Measurements from ENCODE around the gene ARHGEF10L. TPM values are rescaled to one million over a fixed set of nuclear protein-coding genes. Genes with fewer than 3 reads are reported as not detected.

ARHGEF10L gene
- total RNA-seq, 1 donor from 2014 or later: 89.8 TPM

DNA sequence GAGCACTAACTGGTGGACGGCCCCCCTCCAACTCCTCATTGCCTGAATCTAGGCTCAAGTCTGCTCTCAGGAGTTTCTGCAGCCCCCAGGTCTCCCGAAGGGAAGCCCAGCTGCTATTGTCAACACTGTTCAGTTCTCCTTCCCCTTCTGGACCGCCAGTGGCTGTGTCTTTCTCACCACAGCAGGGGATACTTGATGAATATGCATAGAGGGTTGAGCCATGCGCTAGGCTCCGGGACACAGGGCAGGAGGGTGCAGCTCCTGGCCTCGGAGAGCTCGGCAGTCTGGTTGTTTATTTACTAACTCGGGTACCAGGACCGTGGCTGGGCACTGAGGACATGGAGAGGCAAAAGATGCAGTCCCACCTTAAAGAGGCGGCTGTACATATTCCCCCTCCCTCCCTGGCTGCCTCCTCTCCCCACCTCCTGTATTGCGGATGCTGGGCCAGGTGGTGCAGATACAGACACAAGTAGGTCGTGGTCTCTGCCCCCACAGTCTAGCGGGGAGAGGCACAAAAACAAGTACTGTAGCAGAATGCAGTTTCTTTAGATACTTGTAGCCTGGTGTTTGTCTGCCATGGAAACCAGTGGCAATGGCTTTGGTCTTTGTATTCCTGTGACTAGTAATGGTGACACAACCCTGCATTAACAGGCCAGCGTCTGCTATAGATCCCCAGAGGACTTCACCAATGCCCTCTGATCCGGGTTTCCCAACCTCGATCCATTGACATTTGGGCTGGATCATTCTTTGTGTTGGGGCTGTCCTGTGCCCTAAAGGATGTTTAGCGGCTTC, 26.2 kb downstream of the ARHGEF10L start:
- peak overlapping the region; percentile 94 for H3K27ac Mint-ChIP-seq (ENCODE audit: unreplicated experiment)
- no peaks in the 10 kb centered on the region for H3K36me3 Mint-ChIP-seq (ENCODE audit: unreplicated experiment)
- peak overlapping the region; percentile 75 for H3K4me3 Mint-ChIP-seq (ENCODE audit: unreplicated experiment)
- H3K27me3 Mint-ChIP-seq (ENCODE audit: unreplicated experiment): peaks cover 15% of the 10 kb centered on the region
- TF ChIP-seq, protein P1, sequence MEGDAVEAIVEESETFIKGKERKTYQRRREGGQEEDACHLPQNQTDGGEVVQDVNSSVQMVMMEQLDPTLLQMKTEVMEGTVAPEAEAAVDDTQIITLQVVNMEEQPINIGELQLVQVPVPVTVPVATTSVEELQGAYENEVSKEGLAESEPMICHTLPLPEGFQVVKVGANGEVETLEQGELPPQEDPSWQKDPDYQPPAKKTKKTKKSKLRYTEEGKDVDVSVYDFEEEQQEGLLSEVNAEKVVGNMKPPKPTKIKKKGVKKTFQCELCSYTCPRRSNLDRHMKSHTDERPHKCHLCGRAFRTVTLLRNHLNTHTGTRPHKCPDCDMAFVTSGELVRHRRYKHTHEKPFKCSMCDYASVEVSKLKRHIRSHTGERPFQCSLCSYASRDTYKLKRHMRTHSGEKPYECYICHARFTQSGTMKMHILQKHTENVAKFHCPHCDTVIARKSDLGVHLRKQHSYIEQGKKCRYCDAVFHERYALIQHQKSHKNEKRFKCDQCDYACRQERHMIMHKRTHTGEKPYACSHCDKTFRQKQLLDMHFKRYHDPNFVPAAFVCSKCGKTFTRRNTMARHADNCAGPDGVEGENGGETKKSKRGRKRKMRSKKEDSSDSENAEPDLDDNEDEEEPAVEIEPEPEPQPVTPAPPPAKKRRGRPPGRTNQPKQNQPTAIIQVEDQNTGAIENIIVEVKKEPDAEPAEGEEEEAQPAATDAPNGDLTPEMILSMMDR (IDR thresholded peaks at IDR 0.05; ENCODE audit: partially characterized antibody, unreplicated experiment): no peak
- no peak for DNase-seq
- H3K9me3 Mint-ChIP-seq (ENCODE audit: unreplicated experiment): peaks cover 15% of the 10 kb centered on the region
- H3K4me1 Mint-ChIP-seq (ENCODE audit: low read depth, unreplicated experiment): peaks cover 61% of the 10 kb centered on the region

- Mint-ChIP-seq H3K36me3 (ENCODE audit: unreplicated experiment) (no peaks in the 10 kb centered on the region), H3K27me3 (ENCODE audit: unreplicated experiment) (peaks cover 18% of the 10 kb centered on the region), H3K4me1 (ENCODE audit: low read depth, unreplicated experiment) (peaks cover 66% of the 10 kb centered on the region), H3K27ac (ENCODE audit: unreplicated experiment) (peak overlapping the region; percentile 18), H3K9me3 (ENCODE audit: unreplicated experiment) (peaks cover 17% of the 10 kb centered on the region), H3K4me3 (ENCODE audit: unreplicated experiment) (no peak overlapping the region)
- TF ChIP-seq, protein P1 (IDR thresholded peaks at IDR 0.05; ENCODE audit: partially characterized antibody, unreplicated experiment): no peak
- no peak for DNase-seq
These were observed 26.9 kb downstream of the ARHGEF10L start for GRCh38 chr1:17566417-17566816.

- TF ChIP-seq, protein P1 (IDR thresholded peaks at IDR 0.05; ENCODE audit: partially characterized antibody, unreplicated experiment): no peak
- Mint-ChIP-seq H3K27me3 (ENCODE audit: unreplicated experiment) (peaks cover 16% of the 10 kb centered on the region), H3K9me3 (ENCODE audit: unreplicated experiment) (peaks cover 17% of the 10 kb centered on the region), H3K4me3 (ENCODE audit: unreplicated experiment) (no peak overlapping the region), H3K36me3 (ENCODE audit: unreplicated experiment) (no peaks in the 10 kb centered on the region), H3K27ac (ENCODE audit: unreplicated experiment) (no peak overlapping the region), H3K4me1 (ENCODE audit: low read depth, unreplicated experiment) (peaks cover 63% of the 10 kb centered on the region)
- DNase-seq: no peak
These were observed 27.4 kb downstream of the ARHGEF10L start for GRCh38 chr1:17566892-17567291.

DNA sequence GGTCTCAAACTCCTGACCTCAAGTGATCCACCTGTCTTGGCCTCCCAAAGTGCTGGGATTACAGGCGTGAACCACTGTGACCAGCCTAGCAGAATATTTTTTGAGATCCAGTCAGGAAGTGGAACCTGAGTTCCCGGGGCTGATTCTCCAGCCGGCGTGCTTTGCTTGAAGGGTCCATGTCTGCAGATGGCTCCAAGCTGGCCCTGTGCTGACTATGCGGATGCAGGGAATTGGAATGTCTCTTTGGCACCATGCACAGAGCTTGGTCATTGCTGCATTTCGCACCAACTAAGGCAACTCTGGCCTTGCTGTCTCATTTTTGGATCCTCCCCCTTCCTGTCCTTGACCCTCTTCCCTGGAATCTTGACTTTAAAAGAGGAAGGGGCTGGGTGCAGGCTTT, 28.1 kb downstream of the ARHGEF10L start:
- Mint-ChIP-seq H3K4me1 (ENCODE audit: low read depth, unreplicated experiment) (peaks cover 63% of the 10 kb centered on the region), H3K4me3 (ENCODE audit: unreplicated experiment) (peak overlapping the region; percentile 38), H3K36me3 (ENCODE audit: unreplicated experiment) (no peaks in the 10 kb centered on the region), H3K9me3 (ENCODE audit: unreplicated experiment) (peaks cover 16% of the 10 kb centered on the region), H3K27me3 (ENCODE audit: unreplicated experiment) (peaks cover 14% of the 10 kb centered on the region), H3K27ac (ENCODE audit: unreplicated experiment) (no peak overlapping the region)
- TF ChIP-seq, protein P1 (IDR thresholded peaks at IDR 0.05; ENCODE audit: partially characterized antibody, unreplicated experiment): no peak
- no peak for DNase-seq

Measured in glutamatergic neuron (in vitro differentiated cells).